Measurements from ENCODE around the gene GRID1. TPM values are rescaled to one million over a fixed set of nuclear protein-coding genes. Genes with fewer than 3 reads are reported as not detected.

Gene GRID1
- polyA plus RNA-seq, 1 donor (not counting 4 experiments of a cell fraction or from before 2014, with no cell fraction given): 0.01 TPM

GRCh38 chr10:85666987-85667386 lies 699.6 kb downstream of the GRID1 start:
- Histone ChIP-seq H3K9me3 (ENCODE audit: control insufficient read depth, low read depth, low read length) (no peaks in the 10 kb centered on the region), H3K36me3 (ENCODE audit: control insufficient read depth in 2 of 2, extremely low read depth in 1 of 2, insufficient read depth in 2 of 2, low read length in 2 of 2) (no peaks in the 10 kb centered on the region), H3K27ac (ENCODE audit: control insufficient read depth, insufficient read depth, low read length) (no peak overlapping the region), H3K4me1 (ENCODE audit: control insufficient read depth, extremely low read depth, insufficient read depth, low read length) (no peaks in the 10 kb centered on the region), H3K79me2 (ENCODE audit: control insufficient read depth, insufficient read depth, low read length) (no peaks in the 10 kb centered on the region), H3K9ac (ENCODE audit: control insufficient read depth, extremely low read depth, insufficient read depth, low read length) (no peak overlapping the region), H3K4me3 (ENCODE audit: control insufficient read depth in 2 of 3, extremely low read depth in 1 of 3, insufficient read depth in 2 of 3, low read depth in 1 of 3, low read length in 3 of 3) (no peak overlapping the region), H2AFZ (ENCODE audit: control insufficient read depth, low read length) (no peak overlapping the region), H3K4me2 (ENCODE audit: control insufficient read depth, extremely low read depth, insufficient read depth, low read depth, low read length) (no peak overlapping the region), H3K27me3 (ENCODE audit: control insufficient read depth, extremely low read depth, insufficient read depth, low read length) (no peaks in the 10 kb centered on the region), H4K20me1 (ENCODE audit: control insufficient read depth, extremely low read depth, insufficient read depth, low read length) (no peaks in the 10 kb centered on the region), H3K9me1 (ENCODE audit: control insufficient read depth, extremely low read depth, insufficient read depth, low read length) (no peaks in the 10 kb centered on the region)
- no peak for FAIRE-seq
- dilution Hi-C loops (cut with MboI; ENCODE audit: extremely low pct_ligation_motif_present, low sequenced_read_pairs): no loop called here
- no peak for DNase-seq (ENCODE audit: low read depth, low spot score)
- TF ChIP-seq EZH2 (IDR thresholded peaks at IDR 0.05; ENCODE audit: low read length): no peak
- TF ChIP-seq CTCF (optimal IDR thresholded peaks at IDR 0.05 in 1 of 3, IDR thresholded peaks at IDR 0.05 in 1 of 3, conservative IDR thresholded peaks at IDR 0.05 in 1 of 3; ENCODE audit: extremely low read depth in 1 of 3, insufficient read depth in 2 of 3, low read length in 3 of 3): no peak

DNA sequence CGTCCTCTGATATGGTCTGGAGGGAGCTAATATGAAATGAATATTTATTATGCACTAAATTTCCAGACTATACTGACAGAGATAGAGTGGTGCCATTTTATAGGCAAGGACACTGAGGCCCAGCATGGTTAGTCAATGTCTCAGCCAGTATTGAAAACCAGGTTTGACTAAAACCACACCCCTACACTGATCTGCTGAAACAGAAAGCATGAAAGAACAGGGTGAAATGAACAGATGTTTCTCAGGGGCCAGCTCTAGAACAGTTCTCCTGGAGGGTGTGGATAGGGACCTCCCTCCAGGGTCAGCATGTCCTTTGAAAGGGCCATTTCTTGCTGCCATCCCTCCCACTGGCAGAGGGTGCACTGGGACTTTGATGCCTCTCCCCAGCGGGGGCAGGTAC lies 700.5 kb downstream of the GRID1 start:
- no peaks in the 10 kb centered on the region for H3K36me3 ChIP-seq (ENCODE audit: control insufficient read depth in 2 of 2, extremely low read depth in 1 of 2, insufficient read depth in 2 of 2, low read length in 2 of 2)
- H3K27me3 ChIP-seq (ENCODE audit: control insufficient read depth, extremely low read depth, insufficient read depth, low read length): no peaks in the 10 kb centered on the region
- dilution Hi-C loops (cut with MboI; ENCODE audit: extremely low pct_ligation_motif_present, low sequenced_read_pairs): no loop called here

More for the DNA sequence above, 700.5 kb downstream of the GRID1 start:
- FAIRE-seq: no peak
- no peaks in the 10 kb centered on the region for H3K79me2 ChIP-seq (ENCODE audit: control insufficient read depth, insufficient read depth, low read length)
- no peaks in the 10 kb centered on the region for H3K9me3 ChIP-seq (ENCODE audit: control insufficient read depth, low read depth, low read length)
- H3K27ac ChIP-seq (ENCODE audit: control insufficient read depth, insufficient read depth, low read length): no peak overlapping the region
- H3K9ac ChIP-seq (ENCODE audit: control insufficient read depth, extremely low read depth, insufficient read depth, low read length): no peak overlapping the region
- no peak for TF ChIP-seq EZH2 (IDR thresholded peaks at IDR 0.05; ENCODE audit: low read length)
- no peak for TF ChIP-seq CTCF (optimal IDR thresholded peaks at IDR 0.05 in 1 of 3, IDR thresholded peaks at IDR 0.05 in 1 of 3, conservative IDR thresholded peaks at IDR 0.05 in 1 of 3; ENCODE audit: extremely low read depth in 1 of 3, insufficient read depth in 2 of 3, low read length in 3 of 3)
- DNase-seq (ENCODE audit: low read depth, low spot score): no peak
- no peak overlapping the region for H3K4me3 ChIP-seq (ENCODE audit: control insufficient read depth in 2 of 3, extremely low read depth in 1 of 3, insufficient read depth in 2 of 3, low read depth in 1 of 3, low read length in 3 of 3)
- H4K20me1 ChIP-seq (ENCODE audit: control insufficient read depth, extremely low read depth, insufficient read depth, low read length): no peaks in the 10 kb centered on the region
- H3K9me1 ChIP-seq (ENCODE audit: control insufficient read depth, extremely low read depth, insufficient read depth, low read length): no peaks in the 10 kb centered on the region
- no peak overlapping the region for H3K4me2 ChIP-seq (ENCODE audit: control insufficient read depth, extremely low read depth, insufficient read depth, low read depth, low read length)
- H2AFZ ChIP-seq (ENCODE audit: control insufficient read depth, low read length): no peak overlapping the region
- no peaks in the 10 kb centered on the region for H3K4me1 ChIP-seq (ENCODE audit: control insufficient read depth, extremely low read depth, insufficient read depth, low read length)
